Measurements from ENCODE around the gene VSIR.

VSIR gene

DNA sequence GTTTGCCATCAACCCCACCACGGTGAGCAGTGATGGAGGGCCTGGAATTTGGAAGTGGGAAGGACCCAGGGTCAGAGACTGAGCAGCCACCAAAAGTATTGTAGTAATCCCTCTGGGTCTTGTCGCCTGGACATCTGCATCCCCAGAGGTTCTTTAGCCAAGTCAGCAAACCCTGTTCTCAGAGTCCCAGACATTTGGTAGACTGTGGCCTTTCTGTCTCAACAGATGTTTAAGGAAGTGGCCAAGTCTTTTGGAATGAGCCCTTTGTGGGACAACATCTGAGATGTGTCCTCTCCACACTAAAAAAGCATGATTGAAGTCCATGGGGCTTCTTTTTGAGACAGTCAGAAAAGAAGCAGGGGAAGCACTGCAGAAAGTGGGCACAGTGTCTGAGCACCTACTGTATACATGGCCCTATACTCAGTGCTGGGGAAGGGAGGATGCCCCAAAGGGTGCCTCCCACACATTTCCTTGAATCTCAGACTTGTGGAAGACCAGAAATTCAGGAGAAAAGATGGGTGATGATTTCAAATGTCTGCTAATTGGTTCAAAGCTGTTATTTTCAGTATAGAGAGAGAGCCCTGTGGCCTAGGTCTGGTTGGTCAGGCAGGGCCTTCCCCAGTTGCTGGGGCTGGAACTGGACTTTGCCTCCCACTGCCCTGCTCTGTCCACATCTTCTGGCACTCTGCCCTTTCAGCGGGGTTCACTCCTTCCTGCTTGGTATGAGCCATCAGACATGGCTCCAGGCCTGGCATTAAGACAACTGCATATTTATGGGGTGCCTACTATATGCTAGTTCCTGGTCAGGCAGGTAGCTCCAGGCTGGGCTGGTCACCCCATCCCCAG lies 26.5 kb upstream of the VSIR start:
- no peak for DNase-seq (ENCODE audit: low spot score in 2 of 2)
- Mint-ChIP-seq H3K27ac (no peak overlapping the region), H3K4me3 (no peak overlapping the region), H3K27me3 (peaks cover 3% of the 10 kb centered on the region), H3K4me1 (peaks cover 15% of the 10 kb centered on the region), H3K36me3 (no peaks in the 10 kb centered on the region), H3K9me3 (no peaks in the 10 kb centered on the region)
- no peak for ATAC-seq (ENCODE audit: low read depth)

DNA sequence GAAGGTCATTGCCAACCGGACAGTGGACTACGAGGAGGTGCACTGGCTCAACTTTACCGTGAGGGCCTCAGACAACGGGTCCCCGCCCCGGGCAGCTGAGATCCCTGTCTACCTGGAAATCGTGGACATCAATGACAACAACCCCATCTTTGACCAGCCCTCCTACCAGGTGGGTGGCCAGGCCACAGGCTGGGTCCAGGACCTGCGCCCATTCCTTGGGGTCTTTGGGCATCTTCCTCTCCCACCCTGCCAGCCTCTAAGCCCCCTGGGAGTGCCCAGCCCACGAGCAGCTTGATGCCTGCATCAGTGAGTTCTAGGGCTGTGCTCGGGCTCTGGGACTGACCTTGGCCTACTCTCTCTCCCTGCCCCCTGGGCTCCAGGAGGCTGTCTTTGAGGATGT lies 25.8 kb upstream of the VSIR start:
- peaks cover 3% of the 10 kb centered on the region for H3K27me3 Mint-ChIP-seq
- H3K9me3 Mint-ChIP-seq: no peaks in the 10 kb centered on the region
- H3K4me3 Mint-ChIP-seq: no peak overlapping the region
- no peak for DNase-seq (ENCODE audit: low spot score in 2 of 2)
- peaks cover 2% of the 10 kb centered on the region for H3K36me3 Mint-ChIP-seq
- H3K4me1 Mint-ChIP-seq: peaks cover 15% of the 10 kb centered on the region
- no peak overlapping the region for H3K27ac Mint-ChIP-seq
- ATAC-seq (ENCODE audit: low read depth): no peak

DNA sequence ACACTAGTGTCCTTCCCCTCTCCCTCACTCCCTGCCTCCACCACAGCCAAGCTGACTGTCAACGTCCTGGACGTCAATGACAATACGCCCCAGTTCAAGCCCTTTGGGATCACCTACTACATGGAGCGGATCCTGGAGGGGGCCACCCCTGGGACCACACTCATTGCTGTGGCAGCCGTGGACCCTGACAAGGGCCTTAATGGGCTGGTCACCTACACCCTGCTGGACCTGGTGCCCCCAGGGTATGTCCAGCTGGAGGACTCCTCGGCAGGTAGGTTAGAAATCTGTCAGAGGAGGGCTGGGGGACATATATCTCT lies 24.9 kb upstream of the VSIR start:
- Mint-ChIP-seq H3K27me3 (peaks cover 5% of the 10 kb centered on the region), H3K36me3 (peaks cover 4% of the 10 kb centered on the region), H3K4me1 (peaks cover 17% of the 10 kb centered on the region), H3K4me3 (no peak overlapping the region), H3K27ac (no peak overlapping the region), H3K9me3 (no peaks in the 10 kb centered on the region)
- ATAC-seq (ENCODE audit: low read depth): no peak
- no peak for DNase-seq (ENCODE audit: low spot score in 2 of 2)

DNA sequence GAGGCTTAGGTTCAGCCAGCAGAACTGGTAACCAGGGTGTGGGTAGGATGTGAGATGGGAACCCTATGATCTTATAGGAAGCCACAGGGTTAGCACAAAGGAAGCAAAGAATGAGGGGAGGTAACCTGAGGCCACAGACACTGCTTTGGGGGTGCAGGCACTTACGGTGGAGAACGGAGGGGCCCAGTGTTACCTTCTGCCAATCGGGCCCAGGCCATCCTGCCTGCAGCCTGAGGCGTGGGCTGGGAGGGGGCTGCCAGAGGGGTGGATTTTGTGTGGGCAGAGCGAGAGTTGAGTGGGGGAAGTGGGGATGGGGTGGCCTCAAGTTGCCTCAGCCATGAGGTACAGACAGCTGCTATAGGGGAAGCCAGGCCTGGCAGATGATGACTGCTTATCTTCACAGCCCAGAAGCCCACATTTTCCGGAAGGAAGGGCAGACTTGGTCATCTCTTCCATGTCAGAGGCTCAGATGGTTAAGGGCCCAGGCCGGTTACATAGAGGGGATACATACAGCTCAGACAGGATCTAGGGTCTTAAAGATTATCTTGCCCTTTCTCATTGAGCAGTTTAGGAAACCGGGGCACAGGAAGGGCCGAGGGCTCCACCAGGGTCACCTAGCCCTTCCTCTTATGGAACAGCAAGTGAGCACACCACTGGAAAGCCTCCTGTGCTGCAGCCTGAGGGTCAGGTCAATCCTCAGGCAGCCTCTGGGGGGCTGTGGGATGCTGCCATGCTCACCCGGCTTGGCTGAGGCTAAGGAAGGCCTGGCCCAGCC lies 24.4 kb upstream of the VSIR start:
- H3K4me3 Mint-ChIP-seq: no peak overlapping the region
- DNase-seq (ENCODE audit: low spot score in 2 of 2) (no peak), ATAC-seq (ENCODE audit: low read depth) (no peak)
- H3K27ac Mint-ChIP-seq: no peak overlapping the region
- peaks cover 5% of the 10 kb centered on the region for H3K27me3 Mint-ChIP-seq
- H3K4me1 Mint-ChIP-seq: peaks cover 17% of the 10 kb centered on the region
- no peaks in the 10 kb centered on the region for H3K9me3 Mint-ChIP-seq
- H3K36me3 Mint-ChIP-seq: peaks cover 4% of the 10 kb centered on the region

DNA sequence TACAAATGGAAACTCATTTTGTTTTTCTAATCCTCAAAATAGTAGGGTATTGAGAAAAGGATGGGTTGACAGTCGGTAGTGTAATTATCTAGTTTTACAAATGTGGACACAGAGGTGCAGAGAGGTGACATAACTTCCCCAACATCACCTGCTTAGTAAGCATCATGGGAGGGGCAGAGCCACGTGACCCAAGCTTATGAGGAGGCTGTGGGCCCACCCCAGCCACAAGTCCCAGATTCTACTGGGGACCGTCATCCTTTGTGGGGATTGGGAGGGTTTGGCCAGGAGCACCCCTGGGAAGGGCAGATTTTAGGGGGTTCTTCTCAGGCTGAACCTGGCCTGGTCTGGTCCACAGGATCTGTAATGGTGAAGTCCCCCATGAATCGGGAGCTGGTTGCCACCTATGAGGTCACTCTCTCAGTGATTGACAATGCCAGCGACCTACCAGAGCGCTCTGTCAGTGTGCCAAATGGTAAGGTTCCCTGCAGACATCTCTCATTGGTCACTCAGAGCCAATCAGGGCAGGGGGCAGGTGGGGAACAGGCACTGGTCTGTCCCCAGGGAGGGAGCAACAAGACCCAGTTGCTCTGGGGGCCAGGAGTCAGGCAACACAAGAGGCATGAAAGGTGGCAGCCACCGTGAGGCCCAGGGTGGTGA lies 23.6 kb upstream of the VSIR start:
- Mint-ChIP-seq H3K27ac (no peak overlapping the region), H3K36me3 (peaks cover 4% of the 10 kb centered on the region), H3K9me3 (no peaks in the 10 kb centered on the region), H3K4me1 (peaks cover 17% of the 10 kb centered on the region), H3K27me3 (peaks cover 5% of the 10 kb centered on the region), H3K4me3 (no peak overlapping the region)
- no peak for ATAC-seq (ENCODE audit: low read depth)
- no peak for DNase-seq (ENCODE audit: low spot score in 2 of 2)

DNA sequence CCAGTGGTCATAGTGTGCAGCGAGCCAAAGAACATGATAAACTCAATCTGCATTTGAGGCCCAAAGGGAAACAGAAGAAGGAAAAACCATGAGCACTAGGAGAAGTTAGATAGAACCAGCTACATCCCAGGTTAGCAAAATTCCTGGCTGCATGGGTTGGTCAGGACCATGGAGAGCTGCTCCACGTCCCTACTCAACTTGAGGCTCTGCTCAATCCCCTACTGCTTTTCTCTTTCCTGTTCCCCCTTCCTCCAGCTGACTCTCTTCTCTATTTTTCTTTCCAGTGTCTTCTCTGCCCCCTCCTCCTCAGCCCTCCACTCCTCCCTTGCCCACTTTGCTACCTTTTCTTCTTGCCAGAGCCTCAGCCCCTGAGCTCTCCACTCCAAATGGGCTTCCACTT lies 21.9 kb upstream of the VSIR start:
- Mint-ChIP-seq H3K36me3 (peaks cover 4% of the 10 kb centered on the region), H3K4me1 (peaks cover 22% of the 10 kb centered on the region), H3K9me3 (no peaks in the 10 kb centered on the region), H3K4me3 (no peak overlapping the region), H3K27ac (no peak overlapping the region), H3K27me3 (peaks cover 5% of the 10 kb centered on the region)
- ATAC-seq (ENCODE audit: low read depth): no peak
- no peak for DNase-seq (ENCODE audit: low spot score in 2 of 2)

DNA sequence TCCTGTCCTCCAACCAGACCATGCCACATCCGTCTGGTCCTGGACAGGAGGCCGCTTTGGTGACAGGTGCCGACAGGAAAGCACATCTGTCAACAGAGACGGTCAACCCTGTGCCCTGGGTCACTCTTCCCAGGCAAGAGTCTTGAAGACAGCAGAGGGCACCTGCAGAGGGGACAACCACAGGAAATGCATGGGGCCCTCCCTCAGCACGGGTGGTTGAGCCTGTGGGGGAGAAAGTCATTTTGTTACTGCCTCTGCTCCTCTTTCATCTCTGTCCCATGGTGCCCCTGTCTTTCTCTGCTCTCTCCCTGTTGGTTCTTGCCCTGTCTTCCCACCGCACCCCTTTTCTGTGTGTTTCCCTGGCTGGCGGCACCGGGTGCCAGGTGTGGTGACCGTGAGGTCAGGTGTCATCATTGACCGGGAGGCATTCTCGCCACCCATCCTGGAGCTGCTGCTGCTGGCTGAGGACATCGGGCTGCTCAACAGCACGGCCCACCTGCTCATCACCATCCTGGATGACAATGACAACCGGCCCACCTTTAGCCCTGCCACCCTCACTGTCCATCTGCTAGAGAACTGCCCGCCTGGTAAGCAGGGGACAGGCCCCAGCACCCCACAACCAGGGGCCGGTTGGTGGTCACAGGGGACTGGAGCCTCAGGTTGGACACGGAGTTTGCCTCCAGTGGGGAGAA lies 17.6 kb upstream of the VSIR start:
- Mint-ChIP-seq H3K27me3 (peaks cover 5% of the 10 kb centered on the region), H3K36me3 (peaks cover 4% of the 10 kb centered on the region), H3K27ac (peak overlapping the region; percentile 31), H3K4me1 (peaks cover 21% of the 10 kb centered on the region), H3K9me3 (no peaks in the 10 kb centered on the region), H3K4me3 (peak overlapping the region; percentile 78)
- DNase-seq (ENCODE audit: low spot score in 2 of 2) (no peak), ATAC-seq (ENCODE audit: low read depth) (peak; percentile 75)

DNA sequence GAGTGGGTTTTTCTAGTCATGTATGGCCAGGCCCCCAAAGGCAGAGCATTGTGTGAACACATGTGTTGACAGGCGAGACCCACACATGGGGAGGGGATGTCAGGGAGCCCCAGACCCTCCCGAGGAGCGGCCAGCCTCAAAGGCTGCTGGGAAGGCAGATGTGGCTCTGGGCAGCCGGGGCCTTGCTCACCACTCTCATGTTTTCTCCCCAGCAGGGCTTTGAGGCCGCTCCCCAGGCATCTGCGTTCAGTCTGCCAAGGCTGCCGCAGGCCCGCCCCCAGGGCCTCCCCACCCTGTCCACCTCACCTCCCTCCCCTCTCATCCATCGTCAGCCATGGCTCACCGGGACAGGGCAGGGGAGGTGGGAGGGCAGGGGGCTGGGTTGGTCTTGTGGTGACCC lies 16.6 kb upstream of the VSIR start:
- ATAC-seq (ENCODE audit: low read depth) (no peak), DNase-seq (ENCODE audit: low spot score in 2 of 2) (no peak)
- Mint-ChIP-seq H3K9me3 (no peaks in the 10 kb centered on the region), H3K27ac (no peak overlapping the region), H3K4me3 (no peak overlapping the region), H3K36me3 (peaks cover 4% of the 10 kb centered on the region), H3K27me3 (peaks cover 2% of the 10 kb centered on the region), H3K4me1 (peaks cover 18% of the 10 kb centered on the region)

DNA sequence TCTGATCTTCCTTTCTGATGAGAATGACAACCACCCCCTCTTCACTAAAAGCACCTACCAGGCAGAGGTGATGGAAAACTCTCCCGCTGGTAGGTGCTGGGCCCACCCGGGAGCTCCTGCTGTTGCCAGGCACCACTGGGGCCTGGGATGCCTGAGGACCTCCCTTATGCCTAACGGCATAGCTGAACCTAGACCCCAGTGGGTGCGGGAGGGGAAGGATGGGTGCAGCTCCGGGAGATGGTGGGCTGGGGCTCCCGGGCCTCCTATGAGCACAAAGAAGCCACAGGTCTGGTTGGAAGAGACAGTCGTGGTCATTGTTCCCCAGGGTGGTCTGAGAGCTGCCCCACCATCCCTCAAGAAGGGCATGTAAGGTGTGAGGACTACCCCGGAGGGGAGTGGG lies 15.6 kb upstream of the VSIR start:
- H3K27me3 Mint-ChIP-seq: peaks cover 5% of the 10 kb centered on the region
- H3K9me3 Mint-ChIP-seq: no peaks in the 10 kb centered on the region
- ATAC-seq (ENCODE audit: low read depth) (no peak), DNase-seq (ENCODE audit: low spot score in 2 of 2) (no peak)
- no peak overlapping the region for H3K27ac Mint-ChIP-seq
- peaks cover 18% of the 10 kb centered on the region for H3K4me1 Mint-ChIP-seq
- no peak overlapping the region for H3K4me3 Mint-ChIP-seq
- H3K36me3 Mint-ChIP-seq: peaks cover 2% of the 10 kb centered on the region

DNA sequence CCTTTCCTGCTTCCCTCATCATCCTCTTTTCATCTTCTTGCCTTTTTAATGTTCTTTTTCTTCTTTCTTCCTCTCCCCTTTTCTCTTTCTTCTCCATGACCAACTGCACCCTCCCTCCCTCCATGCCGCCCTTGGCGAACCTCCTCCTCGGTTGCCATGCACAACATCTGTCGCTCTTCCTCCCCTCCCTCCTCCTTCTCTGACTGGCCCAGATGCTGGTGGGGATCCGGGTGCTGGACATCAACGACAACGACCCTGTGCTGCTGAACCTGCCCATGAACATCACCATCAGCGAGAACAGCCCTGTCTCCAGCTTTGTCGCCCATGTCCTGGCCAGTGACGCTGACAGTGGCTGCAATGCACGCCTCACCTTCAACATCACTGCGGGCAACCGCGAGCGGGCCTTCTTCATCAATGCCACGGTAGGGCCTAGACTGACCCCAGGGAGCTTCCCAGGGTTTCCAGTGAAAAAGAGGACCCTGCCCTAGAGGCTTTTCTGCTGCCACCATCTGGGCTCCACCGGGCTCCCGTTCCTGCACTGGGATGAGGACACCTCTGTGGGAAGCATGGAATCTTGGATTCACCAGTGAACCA lies 11.5 kb upstream of the VSIR start:
- H3K9me3 Mint-ChIP-seq: no peaks in the 10 kb centered on the region
- DNase-seq (ENCODE audit: low spot score in 2 of 2): no peak
- no peak overlapping the region for H3K27ac Mint-ChIP-seq
- ATAC-seq (ENCODE audit: low read depth): no peak
- peaks cover 9% of the 10 kb centered on the region for H3K4me1 Mint-ChIP-seq
- peaks cover 3% of the 10 kb centered on the region for H3K27me3 Mint-ChIP-seq
- H3K4me3 Mint-ChIP-seq: no peak overlapping the region
- H3K36me3 Mint-ChIP-seq: no peaks in the 10 kb centered on the region

DNA sequence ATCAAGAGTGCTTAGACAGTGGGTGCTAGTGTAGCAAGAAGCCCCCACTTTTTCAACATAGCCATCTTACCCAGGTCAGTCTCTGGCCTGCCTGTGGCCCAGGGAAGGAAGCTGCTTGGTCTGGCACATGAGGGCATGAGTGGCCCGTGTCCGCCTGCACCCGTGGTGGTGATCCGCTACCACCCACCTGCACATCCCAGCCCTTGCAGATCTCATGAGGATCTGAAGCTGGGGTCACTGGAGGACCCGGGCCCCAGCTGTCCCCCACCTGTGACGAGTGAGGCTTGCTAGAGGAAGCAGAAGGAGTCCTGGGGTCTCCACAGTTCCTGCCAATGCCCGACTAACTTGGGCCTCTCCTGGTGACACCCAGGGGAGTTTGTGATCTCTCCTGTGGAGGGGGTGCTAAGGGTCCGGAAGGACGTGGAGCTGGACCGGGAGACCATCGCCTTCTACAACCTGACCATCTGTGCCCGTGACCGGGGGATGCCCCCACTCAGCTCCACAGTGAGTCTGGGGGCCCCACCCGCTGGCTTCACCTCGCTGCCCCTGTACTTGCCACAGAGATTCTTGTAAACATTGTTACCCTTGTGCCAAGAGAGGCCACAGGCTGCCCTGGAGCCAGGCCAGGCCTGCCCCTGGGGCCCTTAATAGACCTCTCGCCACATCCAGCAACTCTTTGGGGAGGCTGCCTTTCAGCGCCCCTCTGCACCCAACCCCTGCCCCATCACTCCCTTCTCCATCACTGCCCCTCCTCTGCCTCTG lies 10.8 kb upstream of the VSIR start:
- ATAC-seq (ENCODE audit: low read depth) (no peak), DNase-seq (ENCODE audit: low spot score in 2 of 2) (no peak)
- Mint-ChIP-seq H3K36me3 (no peaks in the 10 kb centered on the region), H3K4me3 (no peak overlapping the region), H3K9me3 (no peaks in the 10 kb centered on the region), H3K27me3 (peaks cover 3% of the 10 kb centered on the region), H3K27ac (no peak overlapping the region), H3K4me1 (peaks cover 5% of the 10 kb centered on the region)

DNA sequence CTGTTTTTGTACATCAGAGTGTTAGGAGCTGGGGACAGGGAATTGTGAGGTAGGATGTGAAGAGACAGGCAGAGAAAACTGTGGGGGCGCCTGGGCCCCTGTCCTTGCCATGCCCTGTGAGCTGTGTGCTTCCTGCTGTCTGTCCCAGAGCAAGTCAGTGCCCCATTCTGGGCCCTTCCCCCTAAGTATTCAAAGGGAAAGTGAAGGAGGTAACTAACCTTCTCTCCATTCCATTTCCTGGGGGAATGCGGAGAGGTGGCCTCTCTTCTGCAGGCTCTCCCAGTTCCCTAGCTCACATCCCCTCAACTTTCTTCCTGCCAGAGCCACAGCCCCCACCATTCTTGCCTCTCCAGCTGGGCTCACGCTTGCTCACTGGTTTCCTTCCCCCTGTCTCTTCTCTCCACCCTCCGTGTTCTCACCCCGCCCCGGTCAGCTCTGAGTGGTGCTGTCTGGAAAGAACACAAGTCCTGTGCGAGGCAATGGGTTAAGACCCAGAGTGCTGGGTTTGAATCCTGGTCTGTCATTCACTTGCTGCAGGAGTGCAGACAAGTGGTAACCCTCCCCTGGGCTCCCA lies 9.7 kb upstream of the VSIR start:
- Mint-ChIP-seq H3K27ac (no peak overlapping the region), H3K4me3 (no peak overlapping the region), H3K4me1 (peaks cover 5% of the 10 kb centered on the region), H3K36me3 (no peaks in the 10 kb centered on the region), H3K9me3 (no peaks in the 10 kb centered on the region), H3K27me3 (peaks cover 3% of the 10 kb centered on the region)
- ATAC-seq (ENCODE audit: low read depth): no peak
- no peak for DNase-seq (ENCODE audit: low spot score in 2 of 2)
